ENCODE data around the gene CDC42BPG.

Gene CDC42BPG

DNA sequence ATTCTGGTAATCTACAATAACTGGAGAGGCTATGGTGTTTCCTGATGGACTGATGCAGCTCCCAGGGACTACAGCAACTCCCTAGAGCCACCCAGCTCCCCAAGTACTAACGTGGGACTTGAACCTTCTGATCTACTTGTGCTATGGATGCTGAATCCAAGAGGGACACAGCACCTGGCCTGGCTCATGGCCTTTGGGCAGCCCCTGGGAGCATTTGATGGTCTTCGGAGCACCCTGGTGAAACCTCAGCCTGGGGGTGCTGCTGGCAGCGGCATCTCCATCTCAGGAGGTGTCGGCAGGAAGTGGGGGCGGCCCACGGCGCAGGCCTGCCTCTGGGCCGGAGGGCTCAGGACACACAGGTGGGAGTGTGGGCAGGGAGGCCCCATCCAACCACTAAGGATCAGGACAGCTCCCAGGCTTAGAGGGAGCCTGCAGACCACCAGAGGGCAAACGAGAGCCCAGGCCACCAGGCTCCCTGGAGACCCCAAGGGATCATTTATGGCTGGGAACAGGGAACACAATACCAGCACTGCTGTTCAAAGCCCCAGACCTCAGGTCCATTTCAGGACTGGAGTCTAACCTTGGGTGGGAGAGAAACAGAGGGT, 25.2 kb upstream of the CDC42BPG start:
- ChIA-PET POLR2A (interaction anchor here (0.7 to 3.6 kb wide), 6 partner anchors 8 to 22 kb away, joined by 4 to 46 read pairs (median 6); partner anchors contain the start of gene EHD1), CTCF (interaction anchor here (1.1 to 37.3 kb wide), 7 partner anchors 10 to 181 kb away, joined by 3 to 1375 read pairs (median 4); partner anchors contain the start of genes CDC42BPG and EHD1)
- no peak for DNase-seq (ENCODE audit: low read depth, low spot score)
- peak; percentile 44 for TF ChIP-seq CTCF (IDR thresholded peaks at IDR 0.05; ENCODE audit: insufficient read depth, low read length, missing control alignments)
- H3K4me3 ChIP-seq (ENCODE audit: low read depth, low read length): no peak overlapping the region; the same call in 1 of the 2 replicates

- no peak for TF ChIP-seq CTCF (IDR thresholded peaks at IDR 0.05; ENCODE audit: insufficient read depth, low read length, missing control alignments)
These were observed 24.6 kb upstream of the CDC42BPG start for GRCh38 chr11:64868904-64869570.

GRCh38 chr11:64867748-64868462, 23.5 kb upstream of the CDC42BPG start:
- CTCF ChIA-PET: interaction anchor here (1.1 to 37.3 kb wide), 5 partner anchors 13 to 147 kb away, joined by 4 to 1375 read pairs (median 21); partner anchors contain the start of genes CDC42BPG and EHD1
- POLR2A ChIA-PET: interaction anchor here (1.6 to 3.6 kb wide), 3 partner anchors 9 to 13 kb away, joined by 4 to 46 read pairs (median 20); partner anchors contain the start of gene EHD1
- no peak for DNase-seq (ENCODE audit: low read depth, low spot score)
- no peak for TF ChIP-seq CTCF (IDR thresholded peaks at IDR 0.05; ENCODE audit: insufficient read depth, low read length, missing control alignments)
- H3K4me3 ChIP-seq (ENCODE audit: low read depth, low read length): no peak overlapping the region

More at GRCh38 chr11:64868904-64869570, 24.6 kb upstream of the CDC42BPG start:
- H3K4me3 ChIP-seq (ENCODE audit: low read depth, low read length): no peak overlapping the region
- CTCF ChIA-PET: interaction anchor here (1.1 to 37.3 kb wide), 7 partner anchors 9 to 180 kb away, joined by 3 to 1375 read pairs (median 4); partner anchors contain the start of genes CDC42BPG and EHD1
- DNase-seq (ENCODE audit: low read depth, low spot score): no peak
- POLR2A ChIA-PET: interaction anchor here (0.7 to 3.6 kb wide), 6 partner anchors 8 to 21 kb away, joined by 4 to 46 read pairs (median 6); partner anchors contain the start of gene EHD1

- no peak for DNase-seq (ENCODE audit: low read depth, low spot score)
- CTCF ChIA-PET: interaction anchor here (1.3 to 37.3 kb wide), 4 partner anchors 11 to 22 kb away, joined by 4 to 1375 read pairs (median 34); partner anchors contain the start of genes CDC42BPG and EHD1
- no peak overlapping the region for H3K4me3 ChIP-seq (ENCODE audit: low read depth, low read length)
- POLR2A ChIA-PET: interaction anchor here (1.1 to 5.6 kb wide), 3 partner anchors 9 to 11 kb away, joined by 3 to 61 read pairs (median 38); partner anchors contain the start of gene EHD1
- TF ChIP-seq CTCF (IDR thresholded peaks at IDR 0.05; ENCODE audit: insufficient read depth, low read length, missing control alignments): no peak
These were observed 21.7 kb upstream of the CDC42BPG start for GRCh38 chr11:64866173-64866491.

DNA sequence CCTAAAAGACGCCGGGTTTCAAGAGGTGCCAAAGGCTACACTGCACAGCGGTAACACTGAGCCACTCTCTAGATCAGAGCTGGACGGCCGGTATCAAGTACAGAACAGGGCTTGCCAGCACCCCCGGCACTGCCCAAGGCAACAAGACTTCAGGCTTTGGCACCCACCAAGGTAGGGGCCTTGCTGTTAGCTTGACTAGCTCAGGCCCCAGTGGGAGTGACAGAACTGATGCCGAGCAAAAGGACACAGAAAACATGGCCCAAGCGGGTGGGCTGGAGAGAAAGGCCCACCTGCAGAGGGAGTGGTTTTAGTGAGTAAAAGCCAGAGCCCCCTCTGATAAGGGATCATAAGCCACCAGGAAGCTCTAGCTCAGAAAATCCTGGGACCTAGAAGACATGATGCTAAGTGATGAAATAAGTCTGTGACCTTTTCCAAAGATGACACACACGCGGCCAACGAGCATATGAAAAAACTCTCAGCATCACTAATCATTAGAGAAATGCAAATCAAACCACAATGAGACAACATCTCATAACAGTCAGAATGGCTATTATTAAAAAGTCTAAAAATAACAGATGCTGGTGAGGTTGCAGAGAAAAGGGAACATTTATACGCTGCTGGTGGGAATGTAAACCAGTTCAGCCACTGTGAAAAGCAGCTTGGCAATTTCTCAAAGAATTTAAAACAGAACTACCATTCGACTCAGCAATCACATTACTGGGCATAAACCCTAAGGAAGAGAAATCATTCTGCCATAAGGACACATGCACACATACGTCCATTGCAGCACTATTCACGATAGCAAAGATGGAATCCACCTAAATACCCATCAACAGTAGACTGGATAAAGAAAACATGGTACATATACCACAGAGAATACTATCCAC, 21.1 kb upstream of the CDC42BPG start:
- H3K4me3 ChIP-seq (ENCODE audit: low read depth, low read length): no peak overlapping the region
- TF ChIP-seq CTCF (IDR thresholded peaks at IDR 0.05; ENCODE audit: insufficient read depth, low read length, missing control alignments): no peak
- ChIA-PET POLR2A (interaction anchor here (1.1 to 5.6 kb wide), 4 partner anchors 9 to 14 kb away, joined by 3 to 61 read pairs (median 21); partner anchors contain the start of gene EHD1), CTCF (interaction anchor here (1.2 to 37.3 kb wide), 8 partner anchors 10 to 245 kb away, joined by 3 to 1375 read pairs (median 6); partner anchors contain the start of genes ARL2, CDC42BPG, EHD1 and MAP4K2)
- peak; percentile 77 for DNase-seq (ENCODE audit: low read depth, low spot score)
